Measurements from ENCODE around the gene OTOF. TPM values are rescaled to one million over a fixed set of nuclear protein-coding genes. Genes with fewer than 3 reads are reported as not detected.

The OTOF gene
- total and polyA plus RNA-seq, 2 of the 13 experiments (the other 11 are each of a cell fraction or from before 2014, with no cell fraction given): 0.04 TPM; not detected in 1

GRCh38 chr2:26456440-26457250, 21.3 kb downstream of the OTOF start (continued):
- peak; percentile 56; the same call in 1 of the 2 replicates for TF ChIP-seq TARDBP (CRISPR knock-in tag; IDR thresholded peaks at IDR 0.05)
- 0 out of 4 replicates have a peak, but pooled peaks of 1 of the 2 experiments have one; percentile 55 for TF ChIP-seq KLF16 (CRISPR knock-in tag; IDR thresholded peaks at IDR 0.05)
- peak; percentile 88 for TF ChIP-seq FOSL1 (CRISPR knock-in tag; IDR thresholded peaks at IDR 0.05; ENCODE audit: borderline replicate concordance)
- TF ChIP-seq IRF2 (CRISPR knock-in tag; IDR thresholded peaks at IDR 0.05): peak; percentile 27; the same call in 1 of the 2 replicates
- peak; percentile 84 for TF ChIP-seq KDM6A (CRISPR knock-in tag; IDR thresholded peaks at IDR 0.05; ENCODE audit: low read depth)
- peak; percentile 36; the same call in 1 of the 2 replicates for TF ChIP-seq ZBTB33 (CRISPR knock-in tag; IDR thresholded peaks at IDR 0.05)
- TF ChIP-seq TOPORS (CRISPR knock-in tag; IDR thresholded peaks at IDR 0.05): peak; percentile 50; the same call in 1 of the 2 replicates
- TF ChIP-seq ZNF782 (CRISPR knock-in tag; IDR thresholded peaks at IDR 0.05; ENCODE audit: borderline replicate concordance): peak; percentile 49; the same call in 1 of the 2 replicates
- 0 out of 2 replicates have a peak, but pooled peaks have one; percentile 4 for TF ChIP-seq AHR (CRISPR knock-in tag; IDR thresholded peaks at IDR 0.05)
- TF ChIP-seq ZNF670 (CRISPR knock-in tag; IDR thresholded peaks at IDR 0.05; ENCODE audit: borderline replicate concordance): no peak
- TF ChIP-seq SNAPC2 (CRISPR knock-in tag; IDR thresholded peaks at IDR 0.05): no peak
- TF ChIP-seq MEIS1 (CRISPR knock-in tag; IDR thresholded peaks at IDR 0.05; ENCODE audit: borderline replicate concordance): 0 out of 2 replicates have a peak, but pooled peaks have one; percentile 17
- TF ChIP-seq MTF2 (CRISPR knock-in tag; IDR thresholded peaks at IDR 0.05; ENCODE audit: borderline replicate concordance): no peak
- TF ChIP-seq ZNF230 (CRISPR knock-in tag; IDR thresholded peaks at IDR 0.05): 0 out of 2 replicates have a peak, but pooled peaks have one; percentile 9
- TF ChIP-seq ZMYM4 (CRISPR knock-in tag; IDR thresholded peaks at IDR 0.05): peak; percentile 32; the same call in 1 of the 2 replicates
- TF ChIP-seq ZC3H13 (CRISPR knock-in tag; IDR thresholded peaks at IDR 0.05): no peak
- TF ChIP-seq ARID5B (CRISPR knock-in tag; IDR thresholded peaks at IDR 0.05): peak; percentile 73
- peak; percentile 85; the same call in 1 of the 2 replicates for TF ChIP-seq JUN (CRISPR knock-in tag; IDR thresholded peaks at IDR 0.05)
- 0 out of 2 replicates have a peak, but pooled peaks have one; percentile 18 for TF ChIP-seq NR2F2 (IDR thresholded peaks at IDR 0.05; ENCODE audit: borderline replicate concordance, low read depth)
- peak; percentile 87 for TF ChIP-seq JUND (CRISPR knock-in tag; IDR thresholded peaks at IDR 0.05)
- peak; percentile 75 for TF ChIP-seq ZFY (CRISPR knock-in tag; IDR thresholded peaks at IDR 0.05)
- peak; percentile 34; the same call in 1 of the 2 replicates for TF ChIP-seq BCL6 (CRISPR knock-in tag; IDR thresholded peaks at IDR 0.05)
- TF ChIP-seq ZMAT3 (CRISPR knock-in tag; conservative IDR thresholded peaks at IDR 0.05): peak; percentile 70; the same call in 1 of the 2 replicates
- 0 out of 2 replicates have a peak, but pooled peaks have one; percentile 15 for TF ChIP-seq ZNF703 (CRISPR knock-in tag; IDR thresholded peaks at IDR 0.05; ENCODE audit: borderline replicate concordance)

Measured in HepG2 (cell line).